Keratinocyte (primary cell): ENCODE results near the gene ELF1. TPM values are rescaled to one million over a fixed set of nuclear protein-coding genes. Genes with fewer than 3 reads are reported as not detected.

Experiments
- DNase-seq: peaks from one replicate; pipeline ENCODE4 v3.0.0-alpha.2; 2011; ENCODE audit warnings: low read depth, missing footprints, low spot score
- FAIRE-seq: peaks from 2 replicates; lab custom pipeline; 2011; peaks lifted over from hg19 to GRCh38; lab: Jason Lieb, UNC
- H2AFZ ChIP-seq: 2 replicates; pipeline ENCODE4 v1.6.0; 2012; ENCODE audit warnings: low read length, control low read depth, inconsistent platforms; ENCODE audit not compliant: control insufficient read depth
- H3K27ac ChIP-seq: 2 replicates; pipeline ENCODE4 v1.5.1; 2011; ENCODE audit warnings: low read length; ENCODE audit not compliant: control insufficient read depth, insufficient read depth
- H3K27me3 ChIP-seq: 3 replicates; pipeline ENCODE4 v1.6.0; 2011; ENCODE audit warnings: low read length; ENCODE audit not compliant: control insufficient read depth, insufficient read depth; ENCODE audit errors: extremely low read depth
- H3K36me3 ChIP-seq, 2 experiments: 2 replicates in 1 of 2; 3 replicates in 1 of 2; pipeline ENCODE4 v1.5.1; 2011; ENCODE audit warnings: low read length in 2 of 2, mild to moderate bottlenecking in 1 of 2; ENCODE audit not compliant: control insufficient read depth in 2 of 2, insufficient read depth in 2 of 2; ENCODE audit errors: extremely low read depth in 1 of 2
- H3K4me1 ChIP-seq: 3 replicates; pipeline ENCODE4 v1.5.1; 2011; ENCODE audit warnings: low read length; ENCODE audit not compliant: control insufficient read depth, insufficient read depth; ENCODE audit errors: extremely low read depth
- H3K4me2 ChIP-seq: 3 replicates; pipeline ENCODE4 v1.6.0; 2011; ENCODE audit warnings: low read depth, low read length; ENCODE audit not compliant: control insufficient read depth, insufficient read depth; ENCODE audit errors: extremely low read depth
- H3K4me3 ChIP-seq, 3 experiments: fragments of 200-600 bp in 1 of 3; sonication (generic) in 1 of 3; 2 replicates in 2 of 3; 3 replicates in 1 of 3; pipeline ENCODE4 v1.5.1; 2011 to 2016; ENCODE audit warnings: low read length in 3 of 3, mild to moderate bottlenecking in 3 of 3, control low read depth in 2 of 3, inconsistent platforms in 1 of 3, low read depth in 1 of 3, mixed read lengths in 1 of 3, mixed run types in 1 of 3, moderate library complexity in 1 of 3; ENCODE audit not compliant: control insufficient read depth in 2 of 3, insufficient read depth in 2 of 3; ENCODE audit errors: extremely low read depth in 1 of 3
- H3K79me2 ChIP-seq: 2 replicates; pipeline ENCODE4 v1.6.0; 2012; ENCODE audit warnings: low read length; ENCODE audit not compliant: control insufficient read depth, insufficient read depth
- H3K9ac ChIP-seq: 3 replicates; pipeline ENCODE4 v1.6.0; 2011; ENCODE audit warnings: low read length; ENCODE audit not compliant: control insufficient read depth, insufficient read depth; ENCODE audit errors: extremely low read depth
- H3K9me1 ChIP-seq: 3 replicates; pipeline ENCODE4 v1.6.0; 2011; ENCODE audit warnings: low read length; ENCODE audit not compliant: control insufficient read depth, insufficient read depth; ENCODE audit errors: extremely low read depth
- H3K9me3 ChIP-seq: 2 replicates; pipeline ENCODE4 v1.5.1; 2012; ENCODE audit warnings: low read depth, low read length; ENCODE audit not compliant: control insufficient read depth
- H4K20me1 ChIP-seq: 3 replicates; pipeline ENCODE4 v1.6.0; 2011; ENCODE audit warnings: low read length; ENCODE audit not compliant: control insufficient read depth, insufficient read depth; ENCODE audit errors: extremely low read depth
- EZH2 ChIP-seq: IDR thresholded peaks from one replicate; pipeline ENCODE4 v1.6.1; 2012; ENCODE audit warnings: inconsistent platforms, mild to moderate bottlenecking, low read length, moderate library complexity
- dilution Hi-C: fragments of 300-500 bp; cut with MboI; formaldehyde crosslinking; loops from one replicate; pipeline ENCODE4 v1.7.0; 2020; ENCODE audit warnings: low sequenced_read_pairs; ENCODE audit not compliant: extremely low pct_ligation_motif_present
- polyA plus RNA-seq, 5 experiments: library from polyadenylated mRNA; depleted of rRNA in 3 of 5; stranded (reverse) in 3 of 5; stranded (forward) in 1 of 5; unstranded in 1 of 5; fragments of >200 nt; gene quantifications; 1 replicate in 1 of 5; 2 replicates in 3 of 5; 3 replicates in 1 of 5; pipeline versions ENCODE4 v1.2.1 to v1.2.3, GENCODE V29; 2011 to 2012; ENCODE audit warnings: missing spikeins in 2 of 5, low read depth in 1 of 5, low replicate concordance in 1 of 5
- TF ChIP-seq, protein P1 (sequence below), 3 experiments: IDR thresholded peaks in 1 of 3; conservative IDR thresholded peaks in 1 of 3; optimal IDR thresholded peaks in 1 of 3; 2 replicates in 2 of 3; 3 replicates in 1 of 3; pipeline versions ENCODE3 to v1.5.1; 2011; ENCODE audit warnings: low read length in 3 of 3, mild to moderate bottlenecking in 3 of 3, moderate library complexity in 2 of 3, control low read depth in 1 of 3, inconsistent platforms in 1 of 3; ENCODE audit not compliant: insufficient read depth in 2 of 3; ENCODE audit errors: extremely low read depth in 1 of 3

ELF1 gene
- polyA plus RNA-seq, 1 donor (not counting 4 experiments of a cell fraction or from before 2014, with no cell fraction given), result 57.6 TPM

DNA sequence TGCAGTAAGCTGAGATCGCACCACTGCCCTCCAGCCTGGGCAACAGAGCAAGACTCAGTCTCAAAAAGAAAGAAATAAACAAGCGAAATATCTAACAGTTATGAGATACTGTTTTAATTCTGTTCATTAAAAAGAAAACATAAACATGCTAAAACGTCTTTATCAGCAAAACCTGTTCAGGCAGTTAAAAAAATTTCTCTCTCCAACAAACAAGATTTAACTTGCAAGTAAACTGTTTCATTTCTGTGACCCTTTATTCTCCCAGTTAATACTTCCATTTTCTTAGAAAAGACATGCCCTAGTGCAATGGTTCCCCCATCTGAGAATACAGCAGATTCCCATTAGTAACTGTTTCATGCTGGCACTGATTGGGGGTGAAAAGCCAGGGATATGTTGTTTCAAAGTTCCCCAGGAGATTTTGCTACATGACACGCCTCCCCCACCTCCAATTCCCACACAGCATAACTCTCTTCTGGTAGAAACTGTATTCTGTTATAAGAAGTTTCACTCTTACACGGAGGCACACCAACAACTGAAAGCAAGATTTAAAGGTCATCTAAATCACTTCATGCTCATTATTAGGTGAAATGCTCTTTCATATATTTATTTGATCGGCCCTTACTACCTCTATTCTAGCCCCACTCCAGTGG lies 24.4 kb downstream of the ELF1 start:
- dilution Hi-C loops, result no loop called here
- no peaks in the 10 kb centered on the region for H3K27me3 ChIP-seq
- H3K9me1 ChIP-seq, result no peaks in the 10 kb centered on the region
- H3K27ac ChIP-seq, result peak overlapping the region; percentile 88
- DNase-seq (no peak), FAIRE-seq (peak; percentile 76)
- peak overlapping the region; percentile 72 for H3K9ac ChIP-seq
- peaks cover 88% of the 10 kb centered on the region for H3K79me2 ChIP-seq
- H3K4me3 ChIP-seq, result peak overlapping the region; percentile 8 to 59 (median 58)
- no peaks in the 10 kb centered on the region for H3K36me3 ChIP-seq
- no peaks in the 10 kb centered on the region for H4K20me1 ChIP-seq
- H3K4me1 ChIP-seq, result peaks cover 24% of the 10 kb centered on the region
- no peak for TF ChIP-seq EZH2
- TF ChIP-seq, protein P1, sequence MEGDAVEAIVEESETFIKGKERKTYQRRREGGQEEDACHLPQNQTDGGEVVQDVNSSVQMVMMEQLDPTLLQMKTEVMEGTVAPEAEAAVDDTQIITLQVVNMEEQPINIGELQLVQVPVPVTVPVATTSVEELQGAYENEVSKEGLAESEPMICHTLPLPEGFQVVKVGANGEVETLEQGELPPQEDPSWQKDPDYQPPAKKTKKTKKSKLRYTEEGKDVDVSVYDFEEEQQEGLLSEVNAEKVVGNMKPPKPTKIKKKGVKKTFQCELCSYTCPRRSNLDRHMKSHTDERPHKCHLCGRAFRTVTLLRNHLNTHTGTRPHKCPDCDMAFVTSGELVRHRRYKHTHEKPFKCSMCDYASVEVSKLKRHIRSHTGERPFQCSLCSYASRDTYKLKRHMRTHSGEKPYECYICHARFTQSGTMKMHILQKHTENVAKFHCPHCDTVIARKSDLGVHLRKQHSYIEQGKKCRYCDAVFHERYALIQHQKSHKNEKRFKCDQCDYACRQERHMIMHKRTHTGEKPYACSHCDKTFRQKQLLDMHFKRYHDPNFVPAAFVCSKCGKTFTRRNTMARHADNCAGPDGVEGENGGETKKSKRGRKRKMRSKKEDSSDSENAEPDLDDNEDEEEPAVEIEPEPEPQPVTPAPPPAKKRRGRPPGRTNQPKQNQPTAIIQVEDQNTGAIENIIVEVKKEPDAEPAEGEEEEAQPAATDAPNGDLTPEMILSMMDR (optimal IDR thresholded peaks at IDR 0.05 in 1 of 3, IDR thresholded peaks at IDR 0.05 in 1 of 3, conservative IDR thresholded peaks at IDR 0.05 in 1 of 3; ENCODE audit: extremely low read depth in 1 of 3, insufficient read depth in 2 of 3, low read length in 3 of 3), result no peak
- H3K4me2 ChIP-seq, result peak overlapping the region; percentile 89
- no peaks in the 10 kb centered on the region for H3K9me3 ChIP-seq
- H2AFZ ChIP-seq, result no peak overlapping the region

DNA sequence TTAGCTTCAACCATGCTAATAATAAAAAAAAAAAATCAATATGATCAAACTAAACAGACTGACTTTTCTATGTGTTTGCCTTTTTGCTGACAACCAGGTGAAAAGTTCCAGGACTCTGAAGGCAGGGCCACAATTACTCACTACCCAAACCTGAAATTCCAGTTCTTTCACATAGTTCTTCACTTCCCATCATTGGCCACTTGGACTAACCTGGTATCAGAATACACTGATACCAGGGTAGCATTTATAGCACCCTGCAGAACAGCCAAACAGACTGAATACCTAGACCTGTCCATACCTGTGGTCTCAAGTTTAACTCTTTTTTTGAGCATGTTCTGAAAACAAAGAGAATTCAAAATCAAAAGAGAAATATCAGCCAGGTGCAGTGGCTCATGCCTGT lies 25.1 kb downstream of the ELF1 start:
- Histone ChIP-seq H3K27me3 (no peaks in the 10 kb centered on the region), H3K4me1 (peaks cover 24% of the 10 kb centered on the region), H3K36me3 (no peaks in the 10 kb centered on the region), H2AFZ (no peak overlapping the region), H3K27ac (peak overlapping the region; percentile 88), H3K4me3 (peak overlapping the region; percentile 8 to 59 (median 58)), H3K9ac (peak overlapping the region; percentile 72), H3K9me1 (no peaks in the 10 kb centered on the region), H3K79me2 (peaks cover 88% of the 10 kb centered on the region), H3K9me3 (no peaks in the 10 kb centered on the region), H4K20me1 (no peaks in the 10 kb centered on the region), H3K4me2 (peak overlapping the region; percentile 89)
- dilution Hi-C loops, result no loop called here
- FAIRE-seq (peak; percentile 99), DNase-seq (peak; percentile 76)
- no peak for TF ChIP-seq EZH2
- TF ChIP-seq, protein P1 (optimal IDR thresholded peaks at IDR 0.05 in 1 of 3, IDR thresholded peaks at IDR 0.05 in 1 of 3, conservative IDR thresholded peaks at IDR 0.05 in 1 of 3; ENCODE audit: extremely low read depth in 1 of 3, insufficient read depth in 2 of 3, low read length in 3 of 3), result peak in 1 of 3 experiments; percentile 26
